ENCODE results near the gene ACO2. TPM values are rescaled to one million over a fixed set of nuclear protein-coding genes. Genes with fewer than 3 reads are reported as not detected.
A peak's percentile ranks its signal among the peaks of the same experiment; 100 is the strongest.

ACO2 gene
- total RNA-seq, 1 donor from 2014 or later: 83.5 TPM

DNA sequence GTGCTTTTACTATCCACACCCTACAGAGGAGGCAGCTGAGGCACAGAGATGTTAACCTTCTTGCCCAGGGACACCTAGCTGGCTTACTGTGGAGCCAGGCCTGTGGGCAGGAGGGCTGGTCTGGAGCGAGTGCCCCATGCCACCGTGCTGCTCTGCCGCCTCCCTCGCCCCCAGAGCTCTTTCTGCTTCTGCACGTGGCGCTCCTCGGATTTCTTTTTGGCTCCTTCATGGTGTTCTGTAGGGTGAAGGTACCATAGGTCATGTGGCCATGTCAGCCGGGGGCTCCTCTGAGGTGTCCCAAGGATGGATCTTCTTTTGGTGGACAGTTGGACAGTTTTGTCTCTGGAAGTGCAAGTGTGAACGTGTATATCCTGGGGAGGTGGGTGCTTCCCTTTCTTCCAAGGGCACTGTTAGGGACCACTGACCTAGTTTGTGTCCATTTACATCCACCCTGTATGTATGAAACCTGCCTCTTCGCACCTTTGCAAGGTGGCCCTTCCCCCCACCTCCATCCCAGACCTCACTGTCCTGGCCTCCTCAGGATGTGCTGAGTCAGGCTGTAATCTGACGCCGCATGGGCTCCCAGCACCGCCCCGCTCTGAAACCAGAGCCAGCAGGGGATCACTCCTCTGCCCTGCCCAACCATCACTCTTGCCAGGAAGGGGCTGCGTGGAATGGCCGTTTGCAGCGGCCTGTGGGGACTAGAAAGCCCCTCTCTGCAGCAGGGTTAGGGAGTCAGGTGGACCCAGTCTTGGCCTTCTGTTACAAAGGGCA lies 43.7 kb downstream of the ACO2 start:
- Mint-ChIP-seq H3K4me3 (ENCODE audit: unreplicated experiment) (peak overlapping the region; percentile 26), H3K36me3 (ENCODE audit: low read depth, unreplicated experiment) (peaks cover 32% of the 10 kb centered on the region), H3K27me3 (ENCODE audit: unreplicated experiment) (peaks cover 12% of the 10 kb centered on the region), H3K4me1 (ENCODE audit: unreplicated experiment) (peaks cover 11% of the 10 kb centered on the region), H3K9me3 (ENCODE audit: unreplicated experiment) (no peaks in the 10 kb centered on the region), H3K27ac (ENCODE audit: unreplicated experiment) (peak overlapping the region; percentile 12)
- no peak for DNase-seq (ENCODE audit: low spot score)
- TF ChIP-seq, protein P1, sequence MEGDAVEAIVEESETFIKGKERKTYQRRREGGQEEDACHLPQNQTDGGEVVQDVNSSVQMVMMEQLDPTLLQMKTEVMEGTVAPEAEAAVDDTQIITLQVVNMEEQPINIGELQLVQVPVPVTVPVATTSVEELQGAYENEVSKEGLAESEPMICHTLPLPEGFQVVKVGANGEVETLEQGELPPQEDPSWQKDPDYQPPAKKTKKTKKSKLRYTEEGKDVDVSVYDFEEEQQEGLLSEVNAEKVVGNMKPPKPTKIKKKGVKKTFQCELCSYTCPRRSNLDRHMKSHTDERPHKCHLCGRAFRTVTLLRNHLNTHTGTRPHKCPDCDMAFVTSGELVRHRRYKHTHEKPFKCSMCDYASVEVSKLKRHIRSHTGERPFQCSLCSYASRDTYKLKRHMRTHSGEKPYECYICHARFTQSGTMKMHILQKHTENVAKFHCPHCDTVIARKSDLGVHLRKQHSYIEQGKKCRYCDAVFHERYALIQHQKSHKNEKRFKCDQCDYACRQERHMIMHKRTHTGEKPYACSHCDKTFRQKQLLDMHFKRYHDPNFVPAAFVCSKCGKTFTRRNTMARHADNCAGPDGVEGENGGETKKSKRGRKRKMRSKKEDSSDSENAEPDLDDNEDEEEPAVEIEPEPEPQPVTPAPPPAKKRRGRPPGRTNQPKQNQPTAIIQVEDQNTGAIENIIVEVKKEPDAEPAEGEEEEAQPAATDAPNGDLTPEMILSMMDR (IDR thresholded peaks at IDR 0.05; ENCODE audit: unreplicated experiment): no peak

DNA sequence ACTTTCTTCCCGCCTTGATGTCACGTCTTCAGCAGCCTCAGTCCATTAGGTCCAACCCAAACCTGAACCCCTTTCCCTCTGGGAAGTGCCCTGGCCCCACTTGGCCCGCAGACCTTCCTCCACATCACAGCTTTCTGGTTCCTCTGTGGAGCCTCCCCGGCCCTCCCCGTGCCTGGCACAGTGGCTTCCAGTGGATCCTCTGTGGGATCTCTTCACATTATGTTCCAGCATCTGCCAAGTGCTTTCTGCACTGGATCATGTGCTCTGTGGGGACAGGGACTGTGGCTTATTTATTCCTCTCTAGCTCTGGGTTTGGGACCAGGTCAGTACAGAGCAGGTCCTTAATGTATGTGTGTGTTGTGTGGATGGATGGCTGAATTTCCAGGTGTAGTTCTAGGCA lies 44.5 kb downstream of the ACO2 start:
- Mint-ChIP-seq H3K9me3 (ENCODE audit: unreplicated experiment) (no peaks in the 10 kb centered on the region), H3K27ac (ENCODE audit: unreplicated experiment) (peak overlapping the region; percentile 36), H3K27me3 (ENCODE audit: unreplicated experiment) (peaks cover 12% of the 10 kb centered on the region), H3K36me3 (ENCODE audit: low read depth, unreplicated experiment) (peaks cover 30% of the 10 kb centered on the region), H3K4me1 (ENCODE audit: unreplicated experiment) (peaks cover 11% of the 10 kb centered on the region), H3K4me3 (ENCODE audit: unreplicated experiment) (peak overlapping the region; percentile 49)
- TF ChIP-seq, protein P1 (IDR thresholded peaks at IDR 0.05; ENCODE audit: unreplicated experiment): no peak
- DNase-seq (ENCODE audit: low spot score): no peak

GRCh38 chr22:41516462-41516861 lies 47.5 kb downstream of the ACO2 start:
- no peak for DNase-seq (ENCODE audit: low spot score)
- peaks cover 11% of the 10 kb centered on the region for H3K4me1 Mint-ChIP-seq (ENCODE audit: unreplicated experiment)
- TF ChIP-seq, protein P1 (IDR thresholded peaks at IDR 0.05; ENCODE audit: unreplicated experiment): no peak
- H3K27ac Mint-ChIP-seq (ENCODE audit: unreplicated experiment): no peak overlapping the region
- no peak overlapping the region for H3K4me3 Mint-ChIP-seq (ENCODE audit: unreplicated experiment)
- H3K27me3 Mint-ChIP-seq (ENCODE audit: unreplicated experiment): peaks cover 8% of the 10 kb centered on the region
- H3K9me3 Mint-ChIP-seq (ENCODE audit: unreplicated experiment): no peaks in the 10 kb centered on the region
- H3K36me3 Mint-ChIP-seq (ENCODE audit: low read depth, unreplicated experiment): peaks cover 25% of the 10 kb centered on the region

DNA sequence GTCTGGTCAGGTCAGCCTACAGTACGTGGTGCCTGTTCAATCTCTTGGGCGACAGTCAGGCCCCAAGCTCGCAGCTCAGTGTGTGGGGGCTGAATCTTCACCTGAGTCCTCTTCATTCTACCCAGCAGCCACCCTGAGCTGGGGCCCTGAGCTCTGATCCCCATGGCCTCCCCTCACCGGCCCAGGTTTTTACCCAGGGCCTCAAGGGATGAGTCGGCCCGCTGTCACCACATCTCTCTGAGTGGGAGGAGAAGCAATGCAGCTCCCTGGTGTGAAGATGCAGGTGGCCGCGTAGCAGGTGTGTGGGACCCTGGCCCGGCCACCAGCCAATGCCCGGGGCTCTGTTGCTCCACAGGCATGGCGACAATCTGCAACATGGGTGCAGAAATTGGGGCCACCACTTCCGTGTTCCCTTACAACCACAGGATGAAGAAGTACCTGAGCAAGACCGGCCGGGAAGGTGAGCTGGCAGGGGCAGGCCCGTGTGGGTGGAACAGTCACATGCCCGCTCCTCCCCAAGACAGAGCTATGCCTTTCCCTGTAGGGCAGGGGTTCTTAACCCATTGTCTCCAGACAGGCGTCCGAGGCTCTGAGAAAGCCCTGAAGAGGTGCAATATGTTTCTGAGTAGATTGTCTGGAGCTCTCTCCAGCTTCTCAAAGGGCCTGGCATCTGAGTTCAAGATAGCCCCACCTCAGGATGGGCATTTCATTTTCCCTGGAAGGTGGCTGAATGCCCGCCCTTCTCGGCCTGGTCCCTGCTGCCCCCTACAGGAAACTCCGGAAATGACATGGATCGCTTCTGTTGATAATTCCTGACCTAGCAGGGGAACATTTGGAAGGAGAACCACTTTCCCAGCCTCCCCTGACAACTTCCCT lies 48.5 kb downstream of the ACO2 start:
- Mint-ChIP-seq H3K4me3 (ENCODE audit: unreplicated experiment) (no peak overlapping the region), H3K36me3 (ENCODE audit: low read depth, unreplicated experiment) (peaks cover 25% of the 10 kb centered on the region), H3K27ac (ENCODE audit: unreplicated experiment) (no peak overlapping the region), H3K27me3 (ENCODE audit: unreplicated experiment) (peaks cover 8% of the 10 kb centered on the region), H3K9me3 (ENCODE audit: unreplicated experiment) (no peaks in the 10 kb centered on the region), H3K4me1 (ENCODE audit: unreplicated experiment) (peaks cover 11% of the 10 kb centered on the region)
- DNase-seq (ENCODE audit: low spot score): peak; percentile 80
- TF ChIP-seq, protein P1 (IDR thresholded peaks at IDR 0.05; ENCODE audit: unreplicated experiment): peak; percentile 83

DNA sequence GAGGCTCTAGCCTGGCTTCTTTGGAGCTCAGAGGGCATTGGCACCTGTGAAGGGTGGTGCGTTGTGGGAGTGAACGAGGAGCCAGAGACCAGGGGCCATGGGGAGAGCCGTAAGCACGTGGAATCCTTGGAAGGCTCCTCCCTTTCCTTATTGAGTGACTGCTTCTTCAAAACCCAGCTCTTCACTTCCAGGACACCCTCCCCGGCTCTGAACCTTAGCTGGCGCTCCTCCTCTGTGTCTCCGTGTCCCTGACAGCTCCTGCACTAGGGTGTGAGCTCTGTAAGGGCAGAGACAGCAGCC lies 49.1 kb downstream of the ACO2 start:
- H3K4me3 Mint-ChIP-seq (ENCODE audit: unreplicated experiment): no peak overlapping the region
- H3K9me3 Mint-ChIP-seq (ENCODE audit: unreplicated experiment): no peaks in the 10 kb centered on the region
- H3K27me3 Mint-ChIP-seq (ENCODE audit: unreplicated experiment): peaks cover 8% of the 10 kb centered on the region
- TF ChIP-seq, protein P1 (IDR thresholded peaks at IDR 0.05; ENCODE audit: unreplicated experiment): no peak
- no peak overlapping the region for H3K27ac Mint-ChIP-seq (ENCODE audit: unreplicated experiment)
- H3K36me3 Mint-ChIP-seq (ENCODE audit: low read depth, unreplicated experiment): peaks cover 26% of the 10 kb centered on the region
- H3K4me1 Mint-ChIP-seq (ENCODE audit: unreplicated experiment): peaks cover 6% of the 10 kb centered on the region
- DNase-seq (ENCODE audit: low spot score): no peak

Measured in endothelial cell (in vitro differentiated cells).